HG03103 (cell line): ENCODE results near the gene GGTLC2.

Experiments used
- ATAC-seq: cut with Tn5 transposase; IDR thresholded peaks from one replicate; pipeline ENCODE4 v1.9.1; 2021; ENCODE audit warnings: low read depth; ENCODE audit not compliant: unreplicated experiment

GGTLC2 gene

GRCh38 chr22:22667966-22668880, 23.8 kb downstream of the GGTLC2 start:
- ATAC-seq, result no peak

GRCh38 chr22:22669093-22669492, 24.7 kb downstream of the GGTLC2 start:
- no peak for ATAC-seq

GRCh38 chr22:22670076-22670795, 25.8 kb downstream of the GGTLC2 start:
- ATAC-seq, result no peak

- no peak for ATAC-seq
Measured at GRCh38 chr22:22671506-22671905, 27.1 kb downstream of the GGTLC2 start.

GRCh38 chr22:22673099-22673498, 28.7 kb downstream of the GGTLC2 start:
- ATAC-seq, result no peak

GRCh38 chr22:22673628-22674027, 29.2 kb downstream of the GGTLC2 start:
- no peak for ATAC-seq

GRCh38 chr22:22674467-22674866, 30.1 kb downstream of the GGTLC2 start:
- no peak for ATAC-seq

- no peak for ATAC-seq
Measured at GRCh38 chr22:22678970-22679369, 34.6 kb downstream of the GGTLC2 start.

- no peak for ATAC-seq
Measured at GRCh38 chr22:22680396-22680795, 36.0 kb downstream of the GGTLC2 start.

GRCh38 chr22:22681221-22681739, 36.9 kb downstream of the GGTLC2 start:
- ATAC-seq, result no peak

GRCh38 chr22:22682196-22682595, 37.8 kb downstream of the GGTLC2 start:
- no peak for ATAC-seq

- no peak for ATAC-seq
Measured at GRCh38 chr22:22682807-22683667, 38.6 kb downstream of the GGTLC2 start.

- no peak for ATAC-seq
Measured at GRCh38 chr22:22683668-22684361, 39.4 kb downstream of the GGTLC2 start.

GRCh38 chr22:22684580-22685561, 40.5 kb downstream of the GGTLC2 start:
- no peak for ATAC-seq

- ATAC-seq, result no peak
Measured at GRCh38 chr22:22685586-22685985, 41.2 kb downstream of the GGTLC2 start.

- peak; percentile 57 for ATAC-seq
Measured at GRCh38 chr22:22686202-22687115, 42.0 kb downstream of the GGTLC2 start.

GRCh38 chr22:22687638-22688500, 43.5 kb downstream of the GGTLC2 start:
- ATAC-seq, result no peak
